Suprapubic skin (tissue), 4 donors: ENCODE measurements around the gene RXRA. TPM values are rescaled to one million over a fixed set of nuclear protein-coding genes. Genes with fewer than 3 reads are reported as not detected.

Experiments used
- DNase-seq, 2 donors: peaks; one replicate each; pipeline ENCODE4 v3.0.0-alpha.2; 2019; ENCODE audit warnings: low spot score in 2 of 2
- H3K27ac ChIP-seq: fragments of 200-600 bp; sonication (generic); one replicate; pipeline ENCODE4 v1.5.1; 2019
- H3K27me3 ChIP-seq: fragments of 200-600 bp; sonication (generic); one replicate; pipeline ENCODE4 v1.5.1; 2019
- H3K36me3 ChIP-seq: fragments of 200-600 bp; sonication (generic); one replicate; pipeline ENCODE4 v1.5.1; 2019
- H3K4me1 ChIP-seq: fragments of 200-600 bp; sonication (generic); one replicate; pipeline ENCODE4 v1.5.1; 2019
- H3K4me3 ChIP-seq: fragments of 200-600 bp; sonication (generic); one replicate; pipeline ENCODE4 v1.5.1; 2019; ENCODE audit warnings: mild to moderate bottlenecking
- H3K9me3 ChIP-seq: fragments of 200-600 bp; sonication (generic); one replicate; pipeline ENCODE4 v1.5.1; 2019
- EP300 ChIP-seq: sonication (generic); formaldehyde crosslinking; IDR thresholded peaks from one replicate; pipeline ENCODE4 v1.6.1; 2017; ENCODE audit warnings: antibody characterized with exemption
- POLR2A ChIP-seq, 2 donors: fragments of 450-650 bp; IDR thresholded peaks; one replicate each; pipeline ENCODE4 v1.6.1; 2017; ENCODE audit warnings: antibody characterized with exemption in 2 of 2, mild to moderate bottlenecking in 2 of 2, moderate library complexity in 2 of 2
- POLR2AphosphoS5 ChIP-seq, 3 donors: sonication (generic); formaldehyde crosslinking; IDR thresholded peaks; one replicate each; pipeline ENCODE4 v1.6.1; 2017; ENCODE audit warnings: antibody characterized with exemption in 3 of 3
- WGBS: methylation state at CpG from one replicate; pipeline ENCODE4 v1.1.5; 2018; 5-methylcytosine and 5-hydroxymethylcytosine counted together
- total RNA-seq, 4 donors: library from RNA; depleted of rRNA; stranded (reverse); fragments of >200 nt; gene quantifications; one replicate each; pipeline ENCODE4 v1.1.0, GENCODE V29; 2016
- TF ChIP-seq, protein P1 (sequence below), 2 donors: fragments of 200-600 bp in 1 of 2; fragments of 450-650 bp in 1 of 2; sonication (generic) in 1 of 2; IDR thresholded peaks; one replicate each; pipeline ENCODE4 v1.5.1; 2016 to 2019; ENCODE audit warnings: antibody characterized with exemption in 2 of 2, mild to moderate bottlenecking in 1 of 2, moderate library complexity in 1 of 2

Gene RXRA
- total RNA-seq, 4 donors from 2014 or later: 165 to 240 (median 185) TPM

GRCh38 chr9:134339183-134339806 is 13.0 kb downstream of the RXRA start:
- no peaks in the 10 kb centered on the region for H3K9me3 ChIP-seq
- DNase-seq: no peak
- H3K4me3 ChIP-seq: peak overlapping the region; percentile 21
- peaks cover 99% of the 10 kb centered on the region for H3K4me1 ChIP-seq
- H3K27ac ChIP-seq: peak overlapping the region; percentile 41
- H3K36me3 ChIP-seq: no peaks in the 10 kb centered on the region
- H3K27me3 ChIP-seq: no peaks in the 10 kb centered on the region
- TF ChIP-seq POLR2A (IDR thresholded peaks at IDR 0.05) (no peak), EP300 (no peak), POLR2AphosphoS5 (IDR thresholded peaks at IDR 0.05) (no peak)
- TF ChIP-seq, protein P1, sequence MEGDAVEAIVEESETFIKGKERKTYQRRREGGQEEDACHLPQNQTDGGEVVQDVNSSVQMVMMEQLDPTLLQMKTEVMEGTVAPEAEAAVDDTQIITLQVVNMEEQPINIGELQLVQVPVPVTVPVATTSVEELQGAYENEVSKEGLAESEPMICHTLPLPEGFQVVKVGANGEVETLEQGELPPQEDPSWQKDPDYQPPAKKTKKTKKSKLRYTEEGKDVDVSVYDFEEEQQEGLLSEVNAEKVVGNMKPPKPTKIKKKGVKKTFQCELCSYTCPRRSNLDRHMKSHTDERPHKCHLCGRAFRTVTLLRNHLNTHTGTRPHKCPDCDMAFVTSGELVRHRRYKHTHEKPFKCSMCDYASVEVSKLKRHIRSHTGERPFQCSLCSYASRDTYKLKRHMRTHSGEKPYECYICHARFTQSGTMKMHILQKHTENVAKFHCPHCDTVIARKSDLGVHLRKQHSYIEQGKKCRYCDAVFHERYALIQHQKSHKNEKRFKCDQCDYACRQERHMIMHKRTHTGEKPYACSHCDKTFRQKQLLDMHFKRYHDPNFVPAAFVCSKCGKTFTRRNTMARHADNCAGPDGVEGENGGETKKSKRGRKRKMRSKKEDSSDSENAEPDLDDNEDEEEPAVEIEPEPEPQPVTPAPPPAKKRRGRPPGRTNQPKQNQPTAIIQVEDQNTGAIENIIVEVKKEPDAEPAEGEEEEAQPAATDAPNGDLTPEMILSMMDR (IDR thresholded peaks at IDR 0.05): no peak
- WGBS: 20% methylated on average over 17 of the region's 17 CpGs

DNA sequence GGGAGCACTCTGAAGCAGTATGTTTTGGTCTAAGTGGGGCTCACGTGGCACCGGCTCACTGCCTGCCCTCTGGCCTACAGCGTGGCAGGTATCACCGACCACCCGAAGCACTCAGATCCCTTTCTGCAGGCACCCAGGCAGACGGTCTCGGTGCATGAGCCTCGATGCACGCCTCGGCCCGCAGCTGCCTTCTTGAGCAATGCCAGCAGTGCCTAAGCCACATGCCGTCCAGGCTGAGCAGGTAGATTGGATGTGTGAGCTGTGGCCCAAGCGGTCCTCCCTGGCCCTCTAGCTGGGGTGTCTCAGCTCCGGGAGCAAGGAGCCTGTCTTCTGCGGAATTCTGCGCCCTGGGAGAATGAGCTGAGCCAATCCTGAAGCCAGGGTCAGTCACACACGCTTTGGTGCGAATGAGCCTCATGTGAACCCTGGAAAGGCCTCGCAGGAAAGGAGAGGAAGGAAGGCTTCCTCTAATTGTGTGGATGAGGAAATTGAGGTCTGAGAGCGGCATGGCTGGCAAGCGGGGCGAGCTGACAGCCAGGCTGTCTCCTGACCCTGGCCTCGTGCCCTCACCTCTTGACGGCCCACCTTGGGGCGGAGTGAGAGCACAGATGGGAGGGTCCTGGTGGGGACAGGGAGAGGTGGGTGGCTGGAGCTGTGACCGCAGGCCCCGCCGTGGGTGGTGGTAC is 14.4 kb downstream of the RXRA start:
- H3K4me1 ChIP-seq: peaks cover 99% of the 10 kb centered on the region
- H3K4me3 ChIP-seq: no peak overlapping the region
- TF ChIP-seq POLR2AphosphoS5 (IDR thresholded peaks at IDR 0.05): peak in 1 of 3 donors; percentile 51
- TF ChIP-seq EP300: no peak
- H3K27ac ChIP-seq: peak overlapping the region; percentile 62
- no peaks in the 10 kb centered on the region for H3K27me3 ChIP-seq
- H3K36me3 ChIP-seq: no peaks in the 10 kb centered on the region
- no peak for DNase-seq
- H3K9me3 ChIP-seq: no peaks in the 10 kb centered on the region
- WGBS: 54% methylated on average over 19 of the region's 28 CpGs

- Histone ChIP-seq H3K4me3 (no peak overlapping the region), H3K9me3 (no peaks in the 10 kb centered on the region), H3K4me1 (peaks cover 99% of the 10 kb centered on the region), H3K27ac (peak overlapping the region; percentile 62), H3K36me3 (no peaks in the 10 kb centered on the region), H3K27me3 (no peaks in the 10 kb centered on the region)
- WGBS: 6% methylated on average over 9 of the region's 9 CpGs
- TF ChIP-seq EP300 (no peak), POLR2AphosphoS5 (IDR thresholded peaks at IDR 0.05) (no peak), POLR2A (IDR thresholded peaks at IDR 0.05) (no peak)
- TF ChIP-seq, protein P1 (IDR thresholded peaks at IDR 0.05): no peak
- no peak for DNase-seq
These were observed 15.1 kb downstream of the RXRA start for GRCh38 chr9:134341306-134341705.

DNA sequence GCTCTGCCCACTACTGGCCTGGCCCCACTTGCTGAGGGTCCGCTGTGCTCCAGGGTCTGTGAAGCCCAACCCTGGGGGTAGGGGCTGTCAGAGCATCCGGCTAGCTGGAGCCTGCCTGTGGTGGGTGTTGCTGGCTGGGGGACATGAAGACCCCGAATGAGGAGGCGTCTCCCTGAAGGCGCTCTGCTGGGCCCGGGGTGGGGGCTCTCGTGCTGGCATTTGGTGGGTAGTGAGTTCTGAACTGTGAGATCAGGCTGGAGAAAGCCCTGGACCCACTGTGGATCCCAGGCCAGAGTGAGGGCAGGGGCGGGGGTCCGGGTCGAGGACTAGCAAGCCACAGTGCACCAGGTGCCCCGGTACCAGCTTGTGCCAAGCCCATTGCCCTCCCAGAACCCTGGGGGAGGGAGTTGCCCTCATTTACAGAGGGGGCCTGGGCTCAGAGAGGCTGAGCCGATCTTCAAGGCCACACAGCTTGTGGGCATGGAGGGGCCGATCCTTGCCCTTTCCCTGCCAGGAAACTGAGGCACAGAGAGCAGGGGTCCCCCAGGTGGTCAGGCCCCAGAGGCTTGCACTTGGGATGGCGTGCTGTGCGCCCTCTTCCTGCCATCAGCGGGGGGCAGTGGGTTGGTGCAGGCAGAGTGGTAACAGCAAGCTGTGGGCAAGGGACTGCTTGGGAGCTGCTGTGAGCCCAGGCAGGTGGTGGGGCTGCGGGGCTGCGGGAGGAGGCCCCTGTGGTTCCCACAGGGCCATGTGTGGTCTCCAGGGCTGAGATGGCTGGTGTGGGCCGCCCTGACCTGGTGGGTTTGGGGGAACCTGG is 15.9 kb downstream of the RXRA start:
- Histone ChIP-seq H3K4me3 (no peak overlapping the region), H3K4me1 (peaks cover 100% of the 10 kb centered on the region), H3K27ac (peak overlapping the region; percentile 62), H3K9me3 (no peaks in the 10 kb centered on the region), H3K27me3 (no peaks in the 10 kb centered on the region), H3K36me3 (no peaks in the 10 kb centered on the region)
- DNase-seq: no peak
- WGBS: 71% methylated on average over 8 of the region's 19 CpGs
- TF ChIP-seq POLR2A (IDR thresholded peaks at IDR 0.05) (no peak), POLR2AphosphoS5 (IDR thresholded peaks at IDR 0.05) (no peak), EP300 (no peak)
- TF ChIP-seq, protein P1 (IDR thresholded peaks at IDR 0.05): no peak

DNA sequence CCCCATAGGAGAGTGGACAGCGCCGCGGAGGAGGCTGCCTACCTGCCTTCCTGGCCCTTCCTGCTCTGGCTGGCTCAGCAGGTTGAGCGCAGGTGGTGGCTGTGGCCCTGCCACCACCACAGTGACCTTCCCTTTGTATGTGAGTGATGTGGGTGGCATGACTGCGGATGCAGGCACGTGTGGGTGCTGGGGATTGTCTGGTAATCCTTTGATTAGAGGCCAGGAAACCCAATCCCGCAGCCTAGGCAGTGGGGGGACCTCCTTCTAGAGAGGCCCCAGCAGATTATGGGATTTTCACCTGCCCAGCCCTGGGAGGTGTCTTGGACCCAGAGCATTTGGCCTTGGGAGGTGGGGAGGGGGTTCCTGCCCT is 16.5 kb downstream of the RXRA start:
- no peak for DNase-seq
- Histone ChIP-seq H3K9me3 (no peaks in the 10 kb centered on the region), H3K4me1 (peaks cover 100% of the 10 kb centered on the region), H3K4me3 (no peak overlapping the region), H3K36me3 (no peaks in the 10 kb centered on the region), H3K27me3 (no peaks in the 10 kb centered on the region), H3K27ac (peak overlapping the region; percentile 62)
- WGBS: no CpG with 5 or more reads among the region's 7 CpGs
- no peak for TF ChIP-seq POLR2AphosphoS5 (IDR thresholded peaks at IDR 0.05)
- TF ChIP-seq EP300: no peak
- TF ChIP-seq POLR2A (IDR thresholded peaks at IDR 0.05): no peak
- TF ChIP-seq, protein P1 (IDR thresholded peaks at IDR 0.05): no peak
